PC-3 (cell line): ENCODE measurements around the gene TCF3. TPM values are rescaled to one million over a fixed set of nuclear protein-coding genes. Genes with fewer than 3 reads are reported as not detected.

Experiments
- ATAC-seq: fragments of 200-7000 bp; cut with Tn5 transposase; 2 replicates; pipeline ENCODE4 v1.9.1; 2020; ENCODE audit warnings: mild to moderate bottlenecking, moderate library complexity
- BruUV-seq: library from RNA; stranded (reverse); fragments of 400-500 nt; replicated peaks from 2 replicates; lab custom pipeline; 2021; lab: Mats Ljungman, UMichigan
- CTCF ChIA-PET: fragments of 300-600 bp; sonication (Branson Sonifier 250); formaldehyde crosslinking; loops from one replicate; lab custom pipeline; 2022; ENCODE audit warnings: antibody characterized with exemption; lab: Charles Lee
- POLR2A ChIA-PET: fragments of 300-600 bp; sonication (Branson Sonifier 250); formaldehyde crosslinking; loops from one replicate; lab custom pipeline; 2022; ENCODE audit warnings: antibody characterized with exemption; ENCODE audit not compliant: unreplicated experiment; lab: Charles Lee
- DNase-seq: peaks from one replicate; pipeline ENCODE4 v3.0.0-alpha.2; 2015
- H2AFZ ChIP-seq: fragments of 300-600 bp; sonication (generic); 2 replicates; pipeline ENCODE4 v1.6.0; 2016; ENCODE audit warnings: antibody characterized with exemption, low read length
- H3F3A ChIP-seq: fragments of 300-600 bp; sonication (generic); one replicate; pipeline ENCODE4 v1.6.0; 2017; ENCODE audit warnings: antibody characterized with exemption, low read length, control low read depth, mild to moderate bottlenecking; ENCODE audit not compliant: unreplicated experiment
- H3K27ac ChIP-seq: fragments of 300-600 bp; sonication (generic); 2 replicates; pipeline ENCODE4 v1.5.1; 2016; ENCODE audit warnings: mild to moderate bottlenecking, low read length
- H3K27me3 ChIP-seq: fragments of 300-600 bp; sonication (generic); 2 replicates; pipeline ENCODE4 v1.6.1; 2016; ENCODE audit warnings: low read length, mixed read lengths
- H3K36me3 ChIP-seq: fragments of 300-600 bp; sonication (generic); 2 replicates; pipeline ENCODE4 v1.6.1; 2016; ENCODE audit warnings: low read depth, mixed run types, low read length, mixed read lengths
- H3K4me1 ChIP-seq: fragments of 300-600 bp; sonication (generic); 2 replicates; pipeline ENCODE4 v1.5.1; 2016; ENCODE audit warnings: low read length; ENCODE audit not compliant: insufficient read depth
- H3K4me2 ChIP-seq: fragments of 300-600 bp; sonication (generic); 2 replicates; pipeline ENCODE4 v1.6.0; 2016; ENCODE audit warnings: low read length
- H3K4me3 ChIP-seq: fragments of 300-600 bp; sonication (generic); 2 replicates; pipeline ENCODE4 v1.5.1; 2016; ENCODE audit warnings: mild to moderate bottlenecking, low read length, mixed read lengths
- H3K79me2 ChIP-seq: fragments of 300-600 bp; sonication (generic); 2 replicates; pipeline ENCODE4 v1.6.1; 2017; ENCODE audit warnings: low read length, mixed read lengths
- H3K9ac ChIP-seq: fragments of 300-600 bp; sonication (generic); 2 replicates; pipeline ENCODE4 v1.6.0; 2016; ENCODE audit warnings: mild to moderate bottlenecking, low read length
- H3K9me2 ChIP-seq: fragments of 300-600 bp; sonication (generic); replicated peaks from 2 replicates; pipeline ENCODE4 v1.6.1; 2016; ENCODE audit warnings: mixed run types, low read length, mixed read lengths
- H3K9me3 ChIP-seq: fragments of 300-600 bp; sonication (generic); 2 replicates; pipeline ENCODE4 v1.6.1; 2016; ENCODE audit warnings: low read length, mixed read lengths
- H4K20me1 ChIP-seq: fragments of 300-600 bp; sonication (generic); 2 replicates; pipeline ENCODE4 v1.6.1; 2016; ENCODE audit warnings: low read length, mixed read lengths
- CTCF ChIP-seq: fragments of 300-600 bp; sonication (generic); conservative IDR thresholded peaks from 2 replicates; pipeline ENCODE4 v1.5.1; 2017; ENCODE audit warnings: antibody characterized with exemption, low read depth, mild to moderate bottlenecking, low read length
- EZH2 ChIP-seq: fragments of 300-600 bp; sonication (generic); IDR thresholded peaks from one replicate; pipeline ENCODE4 v1.6.1; 2017; ENCODE audit warnings: antibody characterized with exemption, mild to moderate bottlenecking, low read length; ENCODE audit not compliant: unreplicated experiment
- EZH2phosphoT487 ChIP-seq: fragments of 300-600 bp; sonication (generic); IDR thresholded peaks from 2 replicates; pipeline ENCODE4 v1.6.1; 2018; ENCODE audit warnings: mild to moderate bottlenecking, antibody characterized with exemption, low read length, borderline replicate concordance
- intact Hi-C: fragments of 100-400 bp; cut with micrococcal nuclease; formaldehyde crosslinking; loops from 2 replicates; pipeline ENCODE4 v1.9.0; 2023
- total RNA-seq: library from RNA; depleted of rRNA; stranded (reverse); fragments of >200 nt; gene quantifications from 2 replicates; pipeline ENCODE4 v1.2.3, GENCODE V29; 2014

TCF3 gene
- total RNA-seq, 1 experiment from 2014 or later: 147 TPM

GRCh38 chr19:1651568-1652291 lies 685 bp downstream of the TCF3 start:
- Histone ChIP-seq H3K27ac (no peak overlapping the region), H3K4me2 (peak overlapping the region; percentile 94), H3K36me3 (0 out of 2 replicates have a peak, but pooled peaks cover 5% of the 10 kb centered on the region), H2AFZ (0 out of 2 replicates have a peak overlapping the region, but pooled peaks have one; percentile 26), H3K4me1 (no peaks in the 10 kb centered on the region), H3F3A (no peaks in the 10 kb centered on the region), H4K20me1 (no peaks in the 10 kb centered on the region), H3K9ac (peak overlapping the region; percentile 66), H3K27me3 (no peaks in the 10 kb centered on the region), H3K4me3 (peak overlapping the region; percentile 80), H3K9me3 (no peaks in the 10 kb centered on the region), H3K79me2 (peaks cover 29% of the 10 kb centered on the region), H3K9me2 (no peaks in the 10 kb centered on the region)
- CTCF ChIA-PET: no interaction called here
- intact Hi-C loops: loop anchor here (5.0 to 10.0 kb wide), 2 partner anchors 44 to 107 kb away; partner anchors contain the start of gene UQCR11
- no TSS peak for BruUV-seq
- DNase-seq (no peak), ATAC-seq (0 out of 2 replicates have a peak, but pooled peaks have one; percentile 5)
- TF ChIP-seq EZH2phosphoT487 (no peak), CTCF (no peak), EZH2 (no peak)
- POLR2A ChIA-PET: no interaction called here

- H3K27ac ChIP-seq: no peak overlapping the region
- ChIA-PET POLR2A (no interaction called here), CTCF (no interaction called here)
- H3K4me1 ChIP-seq: no peaks in the 10 kb centered on the region
- H3K36me3 ChIP-seq: 0 out of 2 replicates have a peak, but pooled peaks cover 5% of the 10 kb centered on the region
- TF ChIP-seq EZH2phosphoT487: no peak
- no peaks in the 10 kb centered on the region for H4K20me1 ChIP-seq
- peak overlapping the region; percentile 80 for H3K4me3 ChIP-seq
- ATAC-seq: no peak
- H3F3A ChIP-seq: no peaks in the 10 kb centered on the region
- intact Hi-C loops: loop anchor here (5.0 to 10.0 kb wide), 2 partner anchors 44 to 106 kb away; partner anchors contain the start of gene UQCR11
- peak overlapping the region; percentile 94 for H3K4me2 ChIP-seq
- no peaks in the 10 kb centered on the region for H3K9me3 ChIP-seq
- H3K27me3 ChIP-seq: no peaks in the 10 kb centered on the region
- peak overlapping the region; percentile 66 for H3K9ac ChIP-seq
- H3K79me2 ChIP-seq: peaks cover 29% of the 10 kb centered on the region
- BruUV-seq: TSS peak; percentile 41
- H3K9me2 ChIP-seq: no peaks in the 10 kb centered on the region
- H2AFZ ChIP-seq: 0 out of 2 replicates have a peak overlapping the region, but pooled peaks have one; percentile 26
- DNase-seq: no peak
These were observed 1.5 kb downstream of the TCF3 start for GRCh38 chr19:1650650-1651567.
